Fibroblast of villous mesenchyme (primary cell): ENCODE results near the gene CLNK. TPM values are rescaled to one million over a fixed set of nuclear protein-coding genes. Genes with fewer than 3 reads are reported as not detected.
"Not testable (repeated sequence)": the region's sequence is repeated elsewhere in the genome, so short reads cannot be mapped to it uniquely, and the experiment has no call there.

Experiments
- DNase-seq: peaks from one replicate; pipeline ENCODE4 v3.0.0-alpha.2; 2010; ENCODE audit warnings: low read depth
- H3K4me3 ChIP-seq: 2 replicates; pipeline ENCODE4 v1.5.1; 2011; ENCODE audit warnings: low read depth, mild to moderate bottlenecking, low read length
- total RNA-seq: library from RNA; depleted of rRNA; stranded (reverse); fragments of >200 nt; gene quantifications from 2 replicates; pipeline ENCODE4 v1.2.3, GENCODE V29; 2012
- TF ChIP-seq, protein P1 (sequence below): IDR thresholded peaks from 2 replicates; pipeline ENCODE4 v1.5.1; 2012; ENCODE audit warnings: low read depth, mild to moderate bottlenecking, low read length; ENCODE audit not compliant: insufficient read depth

CLNK gene
- total RNA-seq, 1 donor: not detected

DNA sequence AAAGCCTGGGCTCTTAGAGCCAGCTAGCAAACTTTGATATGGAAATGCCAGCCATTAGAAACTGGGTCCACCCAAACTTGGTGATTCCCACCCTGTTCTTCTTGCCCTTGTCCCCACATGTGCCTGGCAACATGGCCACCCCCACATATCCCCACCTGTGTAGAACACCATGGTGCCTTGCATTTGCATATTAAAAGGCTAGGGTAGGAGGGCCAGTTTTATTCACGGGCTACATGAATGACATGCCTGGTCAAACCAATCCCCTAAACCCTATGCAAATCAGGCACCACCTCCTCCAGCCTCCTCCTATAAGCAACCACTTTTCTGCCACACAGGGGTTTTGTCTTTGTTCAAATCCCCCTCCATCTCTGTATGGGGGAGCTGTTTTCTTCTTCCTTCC, 104.9 kb downstream of the CLNK start:
- no peak for DNase-seq
- TF ChIP-seq, protein P1, sequence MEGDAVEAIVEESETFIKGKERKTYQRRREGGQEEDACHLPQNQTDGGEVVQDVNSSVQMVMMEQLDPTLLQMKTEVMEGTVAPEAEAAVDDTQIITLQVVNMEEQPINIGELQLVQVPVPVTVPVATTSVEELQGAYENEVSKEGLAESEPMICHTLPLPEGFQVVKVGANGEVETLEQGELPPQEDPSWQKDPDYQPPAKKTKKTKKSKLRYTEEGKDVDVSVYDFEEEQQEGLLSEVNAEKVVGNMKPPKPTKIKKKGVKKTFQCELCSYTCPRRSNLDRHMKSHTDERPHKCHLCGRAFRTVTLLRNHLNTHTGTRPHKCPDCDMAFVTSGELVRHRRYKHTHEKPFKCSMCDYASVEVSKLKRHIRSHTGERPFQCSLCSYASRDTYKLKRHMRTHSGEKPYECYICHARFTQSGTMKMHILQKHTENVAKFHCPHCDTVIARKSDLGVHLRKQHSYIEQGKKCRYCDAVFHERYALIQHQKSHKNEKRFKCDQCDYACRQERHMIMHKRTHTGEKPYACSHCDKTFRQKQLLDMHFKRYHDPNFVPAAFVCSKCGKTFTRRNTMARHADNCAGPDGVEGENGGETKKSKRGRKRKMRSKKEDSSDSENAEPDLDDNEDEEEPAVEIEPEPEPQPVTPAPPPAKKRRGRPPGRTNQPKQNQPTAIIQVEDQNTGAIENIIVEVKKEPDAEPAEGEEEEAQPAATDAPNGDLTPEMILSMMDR: no peak
- H3K4me3 ChIP-seq: no peak overlapping the region

DNA sequence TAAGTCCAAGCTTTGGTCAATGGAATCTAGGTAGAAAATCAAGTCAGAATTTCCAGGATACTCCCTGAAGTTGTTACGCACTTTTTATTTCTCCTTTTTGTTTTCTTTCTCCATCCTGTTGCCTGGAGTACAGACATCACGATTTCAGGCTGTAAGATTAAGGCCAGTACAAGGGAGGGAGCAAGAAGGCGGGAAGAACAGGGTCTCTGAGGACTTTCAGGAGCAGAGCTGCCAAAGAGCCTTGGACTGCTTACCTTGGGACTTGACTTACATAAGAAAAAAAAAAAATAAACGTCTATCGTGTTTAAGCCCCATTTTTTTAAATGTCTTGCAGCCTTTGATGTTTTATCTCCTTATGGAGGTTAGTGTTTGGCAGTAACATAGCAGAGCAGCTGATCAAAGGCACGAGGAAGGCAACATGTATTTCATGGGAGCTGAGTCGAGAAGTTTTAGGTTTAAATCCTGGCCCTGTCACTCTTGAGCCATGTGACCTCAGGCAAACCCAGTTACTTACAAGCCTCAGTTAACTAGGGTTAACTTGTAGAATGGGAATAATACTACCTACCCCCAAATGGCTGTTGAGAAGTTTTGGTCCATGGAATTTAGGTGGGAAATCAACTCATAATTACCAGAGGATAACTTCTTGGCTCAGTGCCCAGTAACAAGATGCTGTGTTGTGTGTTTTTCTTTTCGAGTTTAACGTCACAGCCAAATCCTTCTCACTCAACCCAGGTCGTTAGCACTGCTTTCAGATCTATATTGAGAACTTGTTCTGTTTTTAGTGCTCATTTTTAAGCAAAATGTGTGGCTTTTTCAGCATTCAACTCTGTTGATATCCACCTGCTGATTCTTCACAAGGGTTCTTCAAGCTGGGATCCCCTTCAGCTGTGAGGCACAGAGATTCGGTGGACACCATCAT, 106.8 kb downstream of the CLNK start:
- no peak overlapping the region for H3K4me3 ChIP-seq
- TF ChIP-seq, protein P1: no peak
- no peak for DNase-seq

DNA sequence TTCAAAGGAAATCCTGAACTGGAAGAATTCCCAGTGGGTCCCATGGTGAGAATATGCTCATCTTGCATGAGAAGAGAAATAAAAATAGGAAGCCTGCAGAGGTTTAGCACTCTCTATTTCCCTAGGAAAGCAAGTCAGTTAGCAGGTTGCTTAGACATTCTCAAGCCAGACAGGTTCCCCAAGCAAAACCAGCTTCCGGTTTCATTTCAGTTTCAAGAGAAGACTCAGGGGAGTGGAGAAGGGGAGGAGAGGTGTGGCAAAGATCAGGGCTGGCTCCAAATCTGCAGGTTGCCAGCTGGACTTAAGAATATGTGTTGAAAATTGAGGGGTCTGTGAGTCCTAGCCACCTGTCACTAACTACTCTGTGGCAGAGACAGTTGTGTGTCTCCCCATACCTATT, 107.5 kb downstream of the CLNK start:
- TF ChIP-seq, protein P1: no peak
- DNase-seq: no peak

DNA sequence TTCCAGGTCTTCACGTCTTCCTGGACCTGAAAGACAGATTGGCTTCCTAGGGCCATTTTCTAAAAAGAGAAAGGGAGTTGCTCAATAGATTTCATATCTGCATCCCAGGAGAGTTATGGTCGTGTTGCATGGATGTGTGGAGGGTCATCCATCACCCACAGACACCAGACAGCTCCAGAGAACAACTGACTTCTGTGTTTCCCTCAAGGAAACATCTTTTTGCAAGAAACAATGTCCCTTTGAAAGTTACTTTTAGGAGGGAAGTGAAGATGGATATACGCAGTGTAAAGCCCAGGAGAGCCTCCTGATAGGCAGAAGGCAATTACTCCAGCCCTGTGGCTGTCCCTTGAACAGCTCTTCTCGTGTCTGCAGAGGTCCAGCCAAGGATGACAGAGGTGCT, 108.3 kb downstream of the CLNK start:
- DNase-seq: no peak
- no peak overlapping the region for H3K4me3 ChIP-seq
- TF ChIP-seq, protein P1: no peak

More for the DNA sequence above, 107.5 kb downstream of the CLNK start:
- H3K4me3 ChIP-seq: no peak overlapping the region

DNA sequence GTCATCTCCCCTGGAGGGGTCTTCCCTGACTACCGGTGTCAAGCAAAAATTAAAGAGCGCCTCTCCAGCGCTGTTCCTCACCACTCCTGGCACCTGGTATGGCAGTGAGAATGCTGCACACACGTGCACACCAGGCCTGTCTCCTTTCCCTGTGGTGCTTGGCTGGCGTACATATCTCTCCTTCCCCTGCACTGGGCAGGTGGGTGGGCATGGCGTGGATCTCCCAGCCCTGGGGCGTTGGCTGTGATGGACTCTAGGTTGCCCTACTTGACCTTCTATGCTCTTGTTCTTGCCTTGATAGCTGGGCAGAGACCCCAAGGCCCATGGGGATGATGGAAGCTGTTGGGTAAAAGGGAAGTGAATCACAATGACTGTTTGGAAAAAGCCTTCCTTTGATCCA, 109.2 kb downstream of the CLNK start:
- DNase-seq: no peak
- H3K4me3 ChIP-seq: no peak overlapping the region
- TF ChIP-seq, protein P1: no peak

DNA sequence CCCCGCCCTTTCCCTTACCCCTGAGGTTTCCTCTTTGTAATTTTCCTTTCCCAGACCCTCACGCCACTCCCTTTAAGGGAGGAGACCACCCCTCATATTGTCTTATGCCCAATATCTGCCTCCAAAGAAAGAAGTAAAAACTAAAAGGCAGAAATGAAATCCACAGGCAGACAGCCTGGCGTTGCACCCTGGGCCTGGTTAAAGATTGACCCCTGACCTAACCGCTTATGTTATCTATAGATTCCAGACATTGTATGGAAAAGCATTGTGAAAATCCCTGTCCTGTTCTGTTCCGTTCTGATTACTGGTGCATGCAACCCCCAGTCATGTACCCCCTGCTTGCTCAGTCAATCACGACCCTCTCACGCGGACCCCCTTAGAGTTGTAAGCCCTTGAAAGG, 110.0 kb downstream of the CLNK start:
- DNase-seq, H3K4me3 ChIP-seq: not testable (repeated sequence)

DNA sequence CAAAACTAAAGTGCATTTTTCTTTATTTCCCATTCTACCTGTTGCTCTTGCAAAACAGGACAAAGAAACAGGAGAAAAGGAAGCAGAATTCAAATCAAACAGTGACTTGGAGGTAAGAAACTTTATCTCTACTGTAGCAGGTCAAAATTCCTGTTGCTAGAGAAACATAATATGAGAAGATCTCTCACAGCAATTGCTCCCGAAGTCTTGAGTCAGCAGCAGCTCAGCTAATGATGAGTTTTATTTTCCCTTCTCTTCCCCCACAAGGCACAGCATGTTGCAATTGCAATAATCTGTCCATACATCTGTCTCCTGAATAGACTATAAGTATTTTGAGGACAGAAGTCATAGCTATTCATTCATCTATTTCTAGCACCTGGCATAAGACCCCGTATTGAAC, 112.7 kb downstream of the CLNK start:
- no peak overlapping the region for H3K4me3 ChIP-seq
- TF ChIP-seq, protein P1: no peak
- DNase-seq: no peak
